HEK293 (cell line): ENCODE results near the gene OPN5.

ENCODE experiments used
- CTCF ChIA-PET: fragments of 350-600 bp; formaldehyde crosslinking; extraction: SDS; loops from one replicate; lab custom pipeline; 2021; ENCODE audit warnings: antibody characterized with exemption; lab: Yijun Ruan, JAX
- POLR2A ChIA-PET: fragments of 300-600 bp; formaldehyde crosslinking; extraction: SDS; loops from one replicate; lab custom pipeline; 2020; ENCODE audit warnings: antibody characterized with exemption, inconsistent platforms; lab: Yijun Ruan, JAX
- H3K27ac ChIP-seq: fragments of 200-500 bp; sonication (Bioruptor generic); 2 replicates; pipeline ENCODE4 v1.5.1; 2014; ENCODE audit warnings: low read depth, low read length, control low read depth, inconsistent platforms; ENCODE audit errors: extremely low read depth
- H3K36me3 ChIP-seq, 2 experiments: fragments of 200-500 bp in 1 of 2; sonication (Bioruptor generic) in 1 of 2; 1 replicate in 1 of 2; 2 replicates in 1 of 2; pipeline ENCODE4 v1.5.1; 2014 to 2017; ENCODE audit warnings: inconsistent platforms in 2 of 2, low read length in 2 of 2; ENCODE audit not compliant: control insufficient read depth in 2 of 2, insufficient read depth in 1 of 2
- H3K4me1 ChIP-seq: fragments of 200-500 bp; sonication (Bioruptor generic); 2 replicates; pipeline ENCODE4 v1.5.1; 2014; ENCODE audit warnings: mild to moderate bottlenecking, low read length, inconsistent platforms; ENCODE audit not compliant: control insufficient read depth, insufficient read depth
- H3K4me3 ChIP-seq: 2 replicates; pipeline ENCODE4 v1.5.1; 2011; ENCODE audit warnings: low read depth, mild to moderate bottlenecking, control low read depth, low read length, moderate library complexity
- H3K9me3 ChIP-seq: fragments of 200-500 bp; sonication (Bioruptor generic); 2 replicates; pipeline ENCODE4 v1.5.1; 2014; ENCODE audit warnings: low read depth, low read length, inconsistent platforms; ENCODE audit not compliant: control insufficient read depth, insufficient read depth
- EGR2 ChIP-seq: fragments of 450-650 bp; formaldehyde crosslinking; IDR thresholded peaks from 2 replicates; pipeline ENCODE4 v1.5.1; 2016; ENCODE audit warnings: low read depth, missing biosample characterization, missing genetic modification characterization
- GFI1B ChIP-seq: fragments of 450-650 bp; formaldehyde crosslinking; IDR thresholded peaks from 2 replicates; pipeline ENCODE4 v1.5.1; 2016; ENCODE audit warnings: missing biosample characterization, missing genetic modification characterization
- GLI2 ChIP-seq: fragments of 450-650 bp; formaldehyde crosslinking; IDR thresholded peaks from 2 replicates; pipeline ENCODE4; 2017; ENCODE audit warnings: missing biosample characterization, missing genetic modification characterization, low read depth, borderline replicate concordance
- SALL2 ChIP-seq: fragments of 450-650 bp; formaldehyde crosslinking; IDR thresholded peaks from 2 replicates; pipeline ENCODE4 v1.5.0; 2017; ENCODE audit warnings: missing biosample characterization, mild to moderate bottlenecking, missing genetic modification characterization, borderline replicate concordance
- SCRT2 ChIP-seq: fragments of 450-650 bp; formaldehyde crosslinking; IDR thresholded peaks from 2 replicates; pipeline ENCODE4 v1.5.1; 2016; ENCODE audit warnings: missing biosample characterization, missing genetic modification characterization
- SETDB1 ChIP-seq: IDR thresholded peaks from one replicate; pipeline ENCODE4 v1.6.1; 2017; ENCODE audit warnings: mild to moderate bottlenecking, low read length, moderate library complexity, mixed read lengths; ENCODE audit not compliant: insufficient read length
- SP3 ChIP-seq: fragments of 450-650 bp; formaldehyde crosslinking; IDR thresholded peaks from 2 replicates; pipeline ENCODE4 v1.5.1; 2016; ENCODE audit warnings: missing biosample characterization, missing genetic modification characterization
- ZBTB21 ChIP-seq: fragments of 450-650 bp; formaldehyde crosslinking; IDR thresholded peaks from 2 replicates; pipeline ENCODE4 v1.5.1; 2017; ENCODE audit warnings: missing biosample characterization, missing genetic modification characterization
- ZFP3 ChIP-seq: fragments of 450-650 bp; formaldehyde crosslinking; IDR thresholded peaks from 2 replicates; pipeline ENCODE4 v1.5.1; 2016; ENCODE audit warnings: low read depth, missing biosample characterization, missing genetic modification characterization
- ZNF223 ChIP-seq: fragments of 450-650 bp; formaldehyde crosslinking; IDR thresholded peaks from 2 replicates; pipeline ENCODE4 v1.5.1; 2016; ENCODE audit warnings: missing biosample characterization, missing genetic modification characterization
- ZNF324 ChIP-seq: fragments of 450-650 bp; formaldehyde crosslinking; IDR thresholded peaks from 2 replicates; pipeline ENCODE4 v1.5.1; 2016; ENCODE audit warnings: missing biosample characterization, missing genetic modification characterization
- ZNF404 ChIP-seq: fragments of 450-650 bp; formaldehyde crosslinking; IDR thresholded peaks from 2 replicates; pipeline ENCODE4 v1.5.1; 2017; ENCODE audit warnings: missing biosample characterization, missing genetic modification characterization
- ZNF416 ChIP-seq: fragments of 450-650 bp; formaldehyde crosslinking; IDR thresholded peaks from 2 replicates; pipeline ENCODE4 v1.5.1; 2016; ENCODE audit warnings: missing biosample characterization, missing genetic modification characterization
- ZNF433 ChIP-seq: fragments of 450-650 bp; formaldehyde crosslinking; IDR thresholded peaks from 2 replicates; pipeline ENCODE4 v1.5.1; 2016; ENCODE audit warnings: missing biosample characterization, missing genetic modification characterization, low read depth
- ZNF473 ChIP-seq: fragments of 450-650 bp; formaldehyde crosslinking; IDR thresholded peaks from 2 replicates; pipeline ENCODE4 v1.5.1; 2017; ENCODE audit warnings: missing biosample characterization, missing genetic modification characterization
- ZNF561 ChIP-seq: fragments of 450-650 bp; IDR thresholded peaks from 2 replicates; pipeline ENCODE4 v1.5.1; 2018; ENCODE audit warnings: missing biosample characterization, missing genetic modification characterization, borderline replicate concordance
- ZNF664 ChIP-seq: fragments of 450-650 bp; formaldehyde crosslinking; IDR thresholded peaks from 2 replicates; pipeline ENCODE4 v1.5.1; 2016; ENCODE audit warnings: missing biosample characterization, missing genetic modification characterization
- ZNF76 ChIP-seq: fragments of 450-650 bp; formaldehyde crosslinking; IDR thresholded peaks from 2 replicates; pipeline ENCODE4; 2016; ENCODE audit warnings: low read depth, missing biosample characterization, missing genetic modification characterization, borderline replicate concordance
- ZNF785 ChIP-seq: fragments of 450-650 bp; formaldehyde crosslinking; IDR thresholded peaks from 2 replicates; pipeline ENCODE4 v1.5.1; 2016; ENCODE audit warnings: missing biosample characterization, missing genetic modification characterization
- TF ChIP-seq, protein P1 (sequence below): fragments of 450-650 bp; formaldehyde crosslinking; IDR thresholded peaks from 2 replicates; pipeline ENCODE4 v1.5.1; 2016; ENCODE audit warnings: missing biosample characterization, missing genetic modification characterization
- TF ChIP-seq, protein P2 (sequence below): fragments of 450-650 bp; formaldehyde crosslinking; IDR thresholded peaks from 2 replicates; pipeline ENCODE4 v1.5.1; 2016; ENCODE audit warnings: missing biosample characterization, missing genetic modification characterization, borderline replicate concordance
- TF ChIP-seq, protein P3 (sequence below): fragments of 450-650 bp; formaldehyde crosslinking; IDR thresholded peaks from 2 replicates; pipeline ENCODE4 v1.5.1; 2016; ENCODE audit warnings: missing biosample characterization, missing genetic modification characterization, borderline replicate concordance

OPN5 gene

DNA sequence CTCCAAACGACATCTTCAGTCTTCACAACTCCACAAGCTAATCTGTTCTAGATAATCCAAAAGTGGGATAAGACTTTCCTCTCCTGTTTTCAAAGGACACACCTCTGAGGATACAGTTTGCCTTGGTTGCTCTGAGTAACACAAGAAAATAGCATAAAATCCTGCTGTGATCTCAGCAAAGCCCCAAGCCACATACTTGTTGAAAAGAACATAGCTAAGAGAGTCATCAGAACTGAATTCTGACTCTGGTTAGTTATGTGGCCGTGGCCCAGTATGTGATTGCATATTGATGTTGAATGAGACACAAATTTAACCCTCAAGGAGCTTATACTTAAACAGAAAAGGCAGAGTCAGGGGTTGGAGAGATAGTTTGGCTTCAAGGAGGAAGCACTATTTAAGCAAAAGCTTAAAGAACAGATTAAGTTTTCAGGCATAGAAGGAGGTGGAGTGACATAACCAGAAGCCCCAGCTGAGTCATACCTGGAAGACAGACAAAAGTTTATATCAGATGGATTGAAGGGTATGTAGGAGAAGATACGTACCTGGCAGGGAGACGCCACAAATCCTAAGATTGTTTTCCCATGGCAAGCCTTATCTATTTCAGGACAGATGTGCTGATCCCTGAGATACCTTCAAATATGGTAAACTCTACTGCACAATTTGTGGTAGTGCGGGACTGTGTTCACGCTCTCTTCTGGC lies 41.2 kb downstream of the OPN5 start:
- TF ChIP-seq, protein P1, sequence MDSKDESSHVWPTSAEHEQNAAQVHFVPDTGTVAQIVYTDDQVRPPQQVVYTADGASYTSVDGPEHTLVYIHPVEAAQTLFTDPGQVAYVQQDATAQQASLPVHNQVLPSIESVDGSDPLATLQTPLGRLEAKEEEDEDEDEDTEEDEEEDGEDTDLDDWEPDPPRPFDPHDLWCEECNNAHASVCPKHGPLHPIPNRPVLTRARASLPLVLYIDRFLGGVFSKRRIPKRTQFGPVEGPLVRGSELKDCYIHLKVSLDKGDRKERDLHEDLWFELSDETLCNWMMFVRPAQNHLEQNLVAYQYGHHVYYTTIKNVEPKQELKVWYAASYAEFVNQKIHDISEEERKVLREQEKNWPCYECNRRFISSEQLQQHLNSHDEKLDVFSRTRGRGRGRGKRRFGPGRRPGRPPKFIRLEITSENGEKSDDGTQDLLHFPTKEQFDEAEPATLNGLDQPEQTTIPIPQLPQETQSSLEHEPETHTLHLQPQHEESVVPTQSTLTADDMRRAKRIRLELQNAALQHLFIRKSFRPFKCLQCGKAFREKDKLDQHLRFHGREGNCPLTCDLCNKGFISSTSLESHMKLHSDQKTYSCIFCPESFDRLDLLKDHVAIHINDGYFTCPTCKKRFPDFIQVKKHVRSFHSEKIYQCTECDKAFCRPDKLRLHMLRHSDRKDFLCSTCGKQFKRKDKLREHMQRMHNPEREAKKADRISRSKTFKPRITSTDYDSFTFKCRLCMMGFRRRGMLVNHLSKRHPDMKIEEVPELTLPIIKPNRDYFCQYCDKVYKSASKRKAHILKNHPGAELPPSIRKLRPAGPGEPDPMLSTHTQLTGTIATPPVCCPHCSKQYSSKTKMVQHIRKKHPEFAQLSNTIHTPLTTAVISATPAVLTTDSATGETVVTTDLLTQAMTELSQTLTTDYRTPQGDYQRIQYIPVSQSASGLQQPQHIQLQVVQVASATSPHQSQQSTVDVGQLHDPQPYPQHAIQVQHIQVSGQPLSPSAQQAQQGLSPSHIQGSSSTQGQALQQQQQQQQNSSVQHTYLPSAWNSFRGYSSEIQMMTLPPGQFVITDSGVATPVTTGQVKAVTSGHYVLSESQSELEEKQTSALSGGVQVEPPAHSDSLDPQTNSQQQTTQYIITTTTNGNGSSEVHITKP (tag by site-specific recombination) = no peak
- TF ChIP-seq ZNF785 (no peak), SETDB1 (no peak), SALL2 (tag by site-specific recombination) (no peak), ZNF664 (tag by site-specific recombination) (no peak), ZNF324 (no peak)
- TF ChIP-seq, protein P2, sequence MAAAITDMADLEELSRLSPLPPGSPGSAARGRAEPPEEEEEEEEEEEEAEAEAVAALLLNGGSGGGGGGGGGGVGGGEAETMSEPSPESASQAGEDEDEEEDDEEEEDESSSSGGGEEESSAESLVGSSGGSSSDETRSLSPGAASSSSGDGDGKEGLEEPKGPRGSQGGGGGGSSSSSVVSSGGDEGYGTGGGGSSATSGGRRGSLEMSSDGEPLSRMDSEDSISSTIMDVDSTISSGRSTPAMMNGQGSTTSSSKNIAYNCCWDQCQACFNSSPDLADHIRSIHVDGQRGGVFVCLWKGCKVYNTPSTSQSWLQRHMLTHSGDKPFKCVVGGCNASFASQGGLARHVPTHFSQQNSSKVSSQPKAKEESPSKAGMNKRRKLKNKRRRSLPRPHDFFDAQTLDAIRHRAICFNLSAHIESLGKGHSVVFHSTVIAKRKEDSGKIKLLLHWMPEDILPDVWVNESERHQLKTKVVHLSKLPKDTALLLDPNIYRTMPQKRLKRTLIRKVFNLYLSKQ = no peak
- TF ChIP-seq, protein P3, sequence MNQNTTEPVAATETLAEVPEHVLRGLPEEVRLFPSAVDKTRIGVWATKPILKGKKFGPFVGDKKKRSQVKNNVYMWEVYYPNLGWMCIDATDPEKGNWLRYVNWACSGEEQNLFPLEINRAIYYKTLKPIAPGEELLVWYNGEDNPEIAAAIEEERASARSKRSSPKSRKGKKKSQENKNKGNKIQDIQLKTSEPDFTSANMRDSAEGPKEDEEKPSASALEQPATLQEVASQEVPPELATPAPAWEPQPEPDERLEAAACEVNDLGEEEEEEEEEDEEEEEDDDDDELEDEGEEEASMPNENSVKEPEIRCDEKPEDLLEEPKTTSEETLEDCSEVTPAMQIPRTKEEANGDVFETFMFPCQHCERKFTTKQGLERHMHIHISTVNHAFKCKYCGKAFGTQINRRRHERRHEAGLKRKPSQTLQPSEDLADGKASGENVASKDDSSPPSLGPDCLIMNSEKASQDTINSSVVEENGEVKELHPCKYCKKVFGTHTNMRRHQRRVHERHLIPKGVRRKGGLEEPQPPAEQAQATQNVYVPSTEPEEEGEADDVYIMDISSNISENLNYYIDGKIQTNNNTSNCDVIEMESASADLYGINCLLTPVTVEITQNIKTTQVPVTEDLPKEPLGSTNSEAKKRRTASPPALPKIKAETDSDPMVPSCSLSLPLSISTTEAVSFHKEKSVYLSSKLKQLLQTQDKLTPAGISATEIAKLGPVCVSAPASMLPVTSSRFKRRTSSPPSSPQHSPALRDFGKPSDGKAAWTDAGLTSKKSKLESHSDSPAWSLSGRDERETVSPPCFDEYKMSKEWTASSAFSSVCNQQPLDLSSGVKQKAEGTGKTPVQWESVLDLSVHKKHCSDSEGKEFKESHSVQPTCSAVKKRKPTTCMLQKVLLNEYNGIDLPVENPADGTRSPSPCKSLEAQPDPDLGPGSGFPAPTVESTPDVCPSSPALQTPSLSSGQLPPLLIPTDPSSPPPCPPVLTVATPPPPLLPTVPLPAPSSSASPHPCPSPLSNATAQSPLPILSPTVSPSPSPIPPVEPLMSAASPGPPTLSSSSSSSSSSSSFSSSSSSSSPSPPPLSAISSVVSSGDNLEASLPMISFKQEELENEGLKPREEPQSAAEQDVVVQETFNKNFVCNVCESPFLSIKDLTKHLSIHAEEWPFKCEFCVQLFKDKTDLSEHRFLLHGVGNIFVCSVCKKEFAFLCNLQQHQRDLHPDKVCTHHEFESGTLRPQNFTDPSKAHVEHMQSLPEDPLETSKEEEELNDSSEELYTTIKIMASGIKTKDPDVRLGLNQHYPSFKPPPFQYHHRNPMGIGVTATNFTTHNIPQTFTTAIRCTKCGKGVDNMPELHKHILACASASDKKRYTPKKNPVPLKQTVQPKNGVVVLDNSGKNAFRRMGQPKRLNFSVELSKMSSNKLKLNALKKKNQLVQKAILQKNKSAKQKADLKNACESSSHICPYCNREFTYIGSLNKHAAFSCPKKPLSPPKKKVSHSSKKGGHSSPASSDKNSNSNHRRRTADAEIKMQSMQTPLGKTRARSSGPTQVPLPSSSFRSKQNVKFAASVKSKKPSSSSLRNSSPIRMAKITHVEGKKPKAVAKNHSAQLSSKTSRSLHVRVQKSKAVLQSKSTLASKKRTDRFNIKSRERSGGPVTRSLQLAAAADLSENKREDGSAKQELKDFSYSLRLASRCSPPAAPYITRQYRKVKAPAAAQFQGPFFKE (tag by site-specific recombination) = no peak
- POLR2A ChIA-PET = no interaction called here
- CTCF ChIA-PET = no interaction called here
- Histone ChIP-seq H3K36me3 (no peaks in the 10 kb centered on the region), H3K4me3 (no peak overlapping the region), H3K4me1 (no peaks in the 10 kb centered on the region; the same call in 1 of the 2 replicates), H3K27ac (no peak overlapping the region), H3K9me3 (no peaks in the 10 kb centered on the region)

DNA sequence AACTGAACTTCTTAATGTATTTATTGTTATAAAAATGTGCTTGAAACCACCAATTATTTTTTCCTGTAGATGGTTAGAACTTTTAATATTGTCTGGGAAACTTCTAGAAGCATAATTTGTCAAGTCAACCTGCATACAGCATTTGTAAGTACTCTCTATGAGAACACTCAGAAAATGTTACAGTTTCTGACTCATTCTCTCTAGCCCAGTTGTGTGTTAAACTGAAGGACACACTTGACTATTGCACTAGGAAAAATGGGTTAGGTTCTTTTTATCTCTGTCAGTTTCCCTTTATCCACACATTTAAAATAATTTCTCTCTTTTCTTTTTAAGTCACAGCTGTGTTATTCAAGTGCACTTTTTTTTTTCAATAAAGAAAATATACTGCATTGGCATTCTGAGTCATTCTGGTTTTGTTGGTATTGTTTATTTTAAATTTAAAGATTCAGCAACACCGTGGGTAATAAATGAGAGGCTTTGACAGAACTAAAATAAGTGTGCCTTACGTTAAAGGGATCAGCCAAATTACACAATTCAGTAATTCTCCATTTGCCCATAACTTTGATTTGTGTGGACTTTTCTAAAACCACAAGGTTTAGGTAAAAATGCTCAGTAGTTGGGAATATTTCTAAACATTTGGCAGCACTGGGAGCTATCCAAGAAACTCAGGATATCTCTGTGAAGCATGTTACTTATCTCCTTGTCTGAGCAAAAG lies 50.7 kb downstream of the OPN5 start:
- CTCF ChIA-PET = interaction anchor here (0.5 to 0.6 kb wide), 3 partner anchors 22 to 1622 kb away, joined by 3 to 4 read pairs (median 3); no protein-coding TSS in a partner anchor
- Histone ChIP-seq H3K9me3 (no peaks in the 10 kb centered on the region), H3K4me1 (peaks cover 4% of the 10 kb centered on the region; the same call in 1 of the 2 replicates), H3K36me3 (no peaks in the 10 kb centered on the region), H3K4me3 (no peak overlapping the region), H3K27ac (no peak overlapping the region)
- POLR2A ChIA-PET = no interaction called here
- TF ChIP-seq GLI2 (tag by site-specific recombination) (no peak), ZNF404 (tag by site-specific recombination) (no peak), ZNF433 (tag by site-specific recombination) (no peak), GFI1B (tag by site-specific recombination) (no peak), SP3 (tag by site-specific recombination) (no peak), SCRT2 (tag by site-specific recombination) (no peak), ZNF76 (no peak), ZNF473 (no peak), ZNF223 (tag by site-specific recombination) (no peak), ZBTB21 (tag by site-specific recombination) (no peak), ZFP3 (tag by site-specific recombination) (no peak), EGR2 (tag by site-specific recombination) (no peak), ZNF561 (no peak), ZNF416 (tag by site-specific recombination) (no peak)
